Keratinocyte (primary cell): Measurements from ENCODE around the gene ANGPT4. TPM values are rescaled to one million over a fixed set of nuclear protein-coding genes. Genes with fewer than 3 reads are reported as not detected.

Source experiments
- DNase-seq: peaks from one replicate; pipeline ENCODE4 v3.0.0-alpha.2; 2011; ENCODE audit warnings: low read depth, missing footprints, low spot score
- FAIRE-seq: peaks from 2 replicates; lab custom pipeline; 2011; peaks lifted over from hg19 to GRCh38; lab: Jason Lieb, UNC
- H2AFZ ChIP-seq: 2 replicates; pipeline ENCODE4 v1.6.0; 2012; ENCODE audit warnings: low read length, control low read depth, inconsistent platforms; ENCODE audit not compliant: control insufficient read depth
- H3K27ac ChIP-seq: 2 replicates; pipeline ENCODE4 v1.5.1; 2011; ENCODE audit warnings: low read length; ENCODE audit not compliant: control insufficient read depth, insufficient read depth
- H3K27me3 ChIP-seq: 3 replicates; pipeline ENCODE4 v1.6.0; 2011; ENCODE audit warnings: low read length; ENCODE audit not compliant: control insufficient read depth, insufficient read depth; ENCODE audit errors: extremely low read depth
- H3K36me3 ChIP-seq, 2 experiments: 2 replicates in 1 of 2; 3 replicates in 1 of 2; pipeline ENCODE4 v1.5.1; 2011; ENCODE audit warnings: low read length in 2 of 2, mild to moderate bottlenecking in 1 of 2; ENCODE audit not compliant: control insufficient read depth in 2 of 2, insufficient read depth in 2 of 2; ENCODE audit errors: extremely low read depth in 1 of 2
- H3K4me1 ChIP-seq: 3 replicates; pipeline ENCODE4 v1.5.1; 2011; ENCODE audit warnings: low read length; ENCODE audit not compliant: control insufficient read depth, insufficient read depth; ENCODE audit errors: extremely low read depth
- H3K4me2 ChIP-seq: 3 replicates; pipeline ENCODE4 v1.6.0; 2011; ENCODE audit warnings: low read depth, low read length; ENCODE audit not compliant: control insufficient read depth, insufficient read depth; ENCODE audit errors: extremely low read depth
- H3K4me3 ChIP-seq, 3 experiments: fragments of 200-600 bp in 1 of 3; sonication (generic) in 1 of 3; 2 replicates in 2 of 3; 3 replicates in 1 of 3; pipeline ENCODE4 v1.5.1; 2011 to 2016; ENCODE audit warnings: low read length in 3 of 3, mild to moderate bottlenecking in 3 of 3, control low read depth in 2 of 3, inconsistent platforms in 1 of 3, low read depth in 1 of 3, mixed read lengths in 1 of 3, mixed run types in 1 of 3, moderate library complexity in 1 of 3; ENCODE audit not compliant: control insufficient read depth in 2 of 3, insufficient read depth in 2 of 3; ENCODE audit errors: extremely low read depth in 1 of 3
- H3K79me2 ChIP-seq: 2 replicates; pipeline ENCODE4 v1.6.0; 2012; ENCODE audit warnings: low read length; ENCODE audit not compliant: control insufficient read depth, insufficient read depth
- H3K9ac ChIP-seq: 3 replicates; pipeline ENCODE4 v1.6.0; 2011; ENCODE audit warnings: low read length; ENCODE audit not compliant: control insufficient read depth, insufficient read depth; ENCODE audit errors: extremely low read depth
- H3K9me1 ChIP-seq: 3 replicates; pipeline ENCODE4 v1.6.0; 2011; ENCODE audit warnings: low read length; ENCODE audit not compliant: control insufficient read depth, insufficient read depth; ENCODE audit errors: extremely low read depth
- H3K9me3 ChIP-seq: 2 replicates; pipeline ENCODE4 v1.5.1; 2012; ENCODE audit warnings: low read depth, low read length; ENCODE audit not compliant: control insufficient read depth
- H4K20me1 ChIP-seq: 3 replicates; pipeline ENCODE4 v1.6.0; 2011; ENCODE audit warnings: low read length; ENCODE audit not compliant: control insufficient read depth, insufficient read depth; ENCODE audit errors: extremely low read depth
- CTCF ChIP-seq, 3 experiments: IDR thresholded peaks in 1 of 3; conservative IDR thresholded peaks in 1 of 3; optimal IDR thresholded peaks in 1 of 3; 2 replicates in 2 of 3; 3 replicates in 1 of 3; pipeline versions ENCODE3 to v1.5.1; 2011; ENCODE audit warnings: low read length in 3 of 3, mild to moderate bottlenecking in 3 of 3, moderate library complexity in 2 of 3, control low read depth in 1 of 3, inconsistent platforms in 1 of 3; ENCODE audit not compliant: insufficient read depth in 2 of 3; ENCODE audit errors: extremely low read depth in 1 of 3
- EZH2 ChIP-seq: IDR thresholded peaks from one replicate; pipeline ENCODE4 v1.6.1; 2012; ENCODE audit warnings: inconsistent platforms, mild to moderate bottlenecking, low read length, moderate library complexity
- dilution Hi-C: fragments of 300-500 bp; cut with MboI; formaldehyde crosslinking; loops from one replicate; pipeline ENCODE4 v1.7.0; 2020; ENCODE audit warnings: low sequenced_read_pairs; ENCODE audit not compliant: extremely low pct_ligation_motif_present
- polyA plus RNA-seq, 5 experiments: library from polyadenylated mRNA; depleted of rRNA in 3 of 5; stranded (reverse) in 3 of 5; stranded (forward) in 1 of 5; unstranded in 1 of 5; fragments of >200 nt; gene quantifications; 1 replicate in 1 of 5; 2 replicates in 3 of 5; 3 replicates in 1 of 5; pipeline versions ENCODE4 v1.2.1 to v1.2.3, GENCODE V29; 2011 to 2012; ENCODE audit warnings: missing spikeins in 2 of 5, low read depth in 1 of 5, low replicate concordance in 1 of 5

Gene ANGPT4
- polyA plus RNA-seq, 1 donor (not counting 4 experiments of a cell fraction or from before 2014, with no cell fraction given) = not detected

DNA sequence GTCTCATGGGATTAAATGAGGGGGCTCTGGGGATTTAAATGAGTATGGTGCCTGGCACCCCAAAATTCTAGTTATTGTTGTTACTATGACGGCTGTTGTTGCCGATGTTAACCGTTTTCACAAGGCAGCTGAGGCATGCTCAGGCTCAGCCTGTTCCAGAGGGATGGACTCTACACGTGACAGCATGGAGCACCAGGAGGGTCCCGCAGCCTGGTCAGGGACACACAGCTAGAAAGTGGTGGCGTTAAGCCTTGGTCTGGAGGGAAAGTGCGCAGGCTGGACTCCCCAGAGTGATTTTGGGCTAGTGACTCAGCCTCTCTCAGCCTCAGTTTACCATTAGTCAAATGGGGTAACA is 75.7 kb downstream of the ANGPT4 start:
- DNase-seq = no peak
- Histone ChIP-seq H3K9me1 (peaks cover 9% of the 10 kb centered on the region), H3K27me3 (no peaks in the 10 kb centered on the region), H3K9ac (no peak overlapping the region), H3K27ac (no peak overlapping the region), H3K9me3 (no peaks in the 10 kb centered on the region), H2AFZ (no peak overlapping the region), H3K4me1 (peaks cover 53% of the 10 kb centered on the region), H3K36me3 (peaks cover under 1% of the 10 kb centered on the region in 2 experiments), H3K79me2 (peaks cover 67% of the 10 kb centered on the region), H3K4me3 (peak overlapping the region in 1 of 3 experiments; percentile 85), H4K20me1 (peaks cover 2% of the 10 kb centered on the region), H3K4me2 (peak overlapping the region; percentile 99)
- no peak for FAIRE-seq
- dilution Hi-C loops = no loop called here
- no peak for TF ChIP-seq EZH2

GRCh38 chr20:839626-840025 is 76.5 kb downstream of the ANGPT4 start:
- Histone ChIP-seq H3K79me2 (peaks cover 62% of the 10 kb centered on the region), H3K4me2 (no peak overlapping the region), H3K4me1 (peaks cover 53% of the 10 kb centered on the region), H3K4me3 (no peak overlapping the region), H3K27me3 (no peaks in the 10 kb centered on the region), H3K9me3 (no peaks in the 10 kb centered on the region), H3K36me3 (no peaks in the 10 kb centered on the region), H2AFZ (no peak overlapping the region), H3K27ac (no peak overlapping the region), H3K9me1 (peaks cover 10% of the 10 kb centered on the region), H3K9ac (no peak overlapping the region), H4K20me1 (no peaks in the 10 kb centered on the region)
- FAIRE-seq (no peak), DNase-seq (no peak)
- TF ChIP-seq CTCF (optimal IDR thresholded peaks at IDR 0.05 in 1 of 3, IDR thresholded peaks at IDR 0.05 in 1 of 3, conservative IDR thresholded peaks at IDR 0.05 in 1 of 3; ENCODE audit: extremely low read depth in 1 of 3, insufficient read depth in 2 of 3, low read length in 3 of 3) = no peak
- no peak for TF ChIP-seq EZH2
- dilution Hi-C loops = no loop called here

GRCh38 chr20:839015-839414 is 77.1 kb downstream of the ANGPT4 start:
- no peak overlapping the region for H3K9ac ChIP-seq
- no peaks in the 10 kb centered on the region for H4K20me1 ChIP-seq
- no peaks in the 10 kb centered on the region for H3K27me3 ChIP-seq
- H3K4me1 ChIP-seq = peaks cover 53% of the 10 kb centered on the region
- H3K27ac ChIP-seq = no peak overlapping the region
- no peak overlapping the region for H2AFZ ChIP-seq
- peaks cover 67% of the 10 kb centered on the region for H3K79me2 ChIP-seq
- no peak for TF ChIP-seq CTCF (optimal IDR thresholded peaks at IDR 0.05 in 1 of 3, IDR thresholded peaks at IDR 0.05 in 1 of 3, conservative IDR thresholded peaks at IDR 0.05 in 1 of 3; ENCODE audit: extremely low read depth in 1 of 3, insufficient read depth in 2 of 3, low read length in 3 of 3)
- TF ChIP-seq EZH2 = no peak
- H3K4me2 ChIP-seq = no peak overlapping the region
- H3K36me3 ChIP-seq = no peaks in the 10 kb centered on the region
- no peak overlapping the region for H3K4me3 ChIP-seq
- dilution Hi-C loops = no loop called here
- no peak for FAIRE-seq
- no peak for DNase-seq
- H3K9me3 ChIP-seq = no peaks in the 10 kb centered on the region
- peaks cover 10% of the 10 kb centered on the region for H3K9me1 ChIP-seq
